ENCODE results near the gene ZMYM2. TPM values are rescaled to one million over a fixed set of nuclear protein-coding genes. Genes with fewer than 3 reads are reported as not detected.
A peak's percentile ranks its signal among the peaks of the same experiment; 100 is the strongest.

ZMYM2 gene
- total RNA-seq, 1 donor from 2014 or later = 61.1 TPM

- DNase-seq (ENCODE audit: low read depth) = peak; percentile 75
- Histone ChIP-seq H3K27me3 (ENCODE audit: control insufficient read depth, insufficient read depth, low read length) (no peaks in the 10 kb centered on the region), H3K36me3 (ENCODE audit: control insufficient read depth, insufficient read depth, low read length) (no peaks in the 10 kb centered on the region), H3K4me3 (ENCODE audit: low read depth, low read length) (no peak overlapping the region)
- no peak for FAIRE-seq
- TF ChIP-seq CTCF (IDR thresholded peaks at IDR 0.05; ENCODE audit: insufficient read depth, low read length, severe bottlenecking) = no peak
Measured at GRCh38 chr13:19952850-19953249, 5.7 kb upstream of the ZMYM2 start.

GRCh38 chr13:19955873-19956559 is 2.5 kb upstream of the ZMYM2 start:
- no peak overlapping the region for H3K4me3 ChIP-seq (ENCODE audit: low read depth, low read length)
- H3K36me3 ChIP-seq (ENCODE audit: control insufficient read depth, insufficient read depth, low read length) = peaks cover 2% of the 10 kb centered on the region
- TF ChIP-seq CTCF (IDR thresholded peaks at IDR 0.05; ENCODE audit: insufficient read depth, low read length, severe bottlenecking) = no peak
- H3K27me3 ChIP-seq (ENCODE audit: control insufficient read depth, insufficient read depth, low read length) = no peaks in the 10 kb centered on the region
- FAIRE-seq = no peak
- DNase-seq (ENCODE audit: low read depth) = peak; percentile 10

GRCh38 chr13:19957320-19958154 is 990 bp upstream of the ZMYM2 start:
- FAIRE-seq (peak; percentile 88), DNase-seq (ENCODE audit: low read depth) (peak; percentile 66)
- peaks cover 2% of the 10 kb centered on the region for H3K36me3 ChIP-seq (ENCODE audit: control insufficient read depth, insufficient read depth, low read length)
- no peaks in the 10 kb centered on the region for H3K27me3 ChIP-seq (ENCODE audit: control insufficient read depth, insufficient read depth, low read length)
- peak; percentile 63 for TF ChIP-seq CTCF (IDR thresholded peaks at IDR 0.05; ENCODE audit: insufficient read depth, low read length, severe bottlenecking)
- peak overlapping the region; percentile 65 for H3K4me3 ChIP-seq (ENCODE audit: low read depth, low read length)

GRCh38 chr13:19959141-19959830 is 759 bp downstream of the ZMYM2 start:
- TF ChIP-seq CTCF (IDR thresholded peaks at IDR 0.05; ENCODE audit: insufficient read depth, low read length, severe bottlenecking) = peak; percentile 16
- DNase-seq (ENCODE audit: low read depth) (peak; percentile 23), FAIRE-seq (no peak)
- H3K27me3 ChIP-seq (ENCODE audit: control insufficient read depth, insufficient read depth, low read length) = no peaks in the 10 kb centered on the region
- peak overlapping the region; percentile 65 for H3K4me3 ChIP-seq (ENCODE audit: low read depth, low read length)
- H3K36me3 ChIP-seq (ENCODE audit: control insufficient read depth, insufficient read depth, low read length) = peaks cover 2% of the 10 kb centered on the region

GRCh38 chr13:19959831-19960652 is 1.5 kb downstream of the ZMYM2 start:
- peak; percentile 84 for TF ChIP-seq CTCF (IDR thresholded peaks at IDR 0.05; ENCODE audit: insufficient read depth, low read length, severe bottlenecking)
- peaks cover 2% of the 10 kb centered on the region for H3K36me3 ChIP-seq (ENCODE audit: control insufficient read depth, insufficient read depth, low read length)
- DNase-seq (ENCODE audit: low read depth) = peak; percentile 88
- H3K4me3 ChIP-seq (ENCODE audit: low read depth, low read length) = peak overlapping the region; percentile 65
- H3K27me3 ChIP-seq (ENCODE audit: control insufficient read depth, insufficient read depth, low read length) = no peaks in the 10 kb centered on the region
- FAIRE-seq = peak; percentile 23
